ENCODE measurements around the gene CREB5. TPM values are rescaled to one million over a fixed set of nuclear protein-coding genes. Genes with fewer than 3 reads are reported as not detected.
"Not testable (repeated sequence)": the region's sequence is repeated elsewhere in the genome, so short reads cannot be mapped to it uniquely, and the experiment has no call there.

CREB5 gene
- total RNA-seq, 2 donors from 2014 or later, result 7.7 to 11.6 TPM

DNA sequence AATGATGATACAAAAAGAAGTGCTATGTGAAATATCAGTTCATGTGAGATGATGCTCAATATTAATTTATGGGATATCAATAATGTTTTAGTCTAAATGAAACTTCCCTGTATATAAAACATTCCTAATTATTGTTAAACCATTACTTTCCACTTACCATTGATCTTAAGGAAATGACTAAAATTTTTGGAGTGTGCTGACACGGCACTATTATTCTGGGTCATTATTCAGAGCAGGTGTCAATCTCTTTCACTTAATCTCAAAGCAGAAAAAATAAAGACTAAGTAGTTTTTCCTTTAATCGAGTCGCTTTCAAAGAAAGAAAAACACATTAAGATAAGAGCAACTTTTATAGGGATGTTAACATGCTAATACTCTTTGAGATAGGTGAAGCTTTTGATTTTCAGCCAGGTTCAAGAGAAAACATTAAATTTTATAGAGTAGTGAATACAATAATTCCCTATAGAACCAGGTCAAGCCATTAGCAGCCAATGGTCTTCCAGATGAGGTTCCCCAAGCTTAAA, 11.4 kb upstream of the CREB5 start:
- intact Hi-C loops (cut with DNase I), result loop anchor here in 1 of 2 donors (10.0 kb wide), 1 partner anchor 284 kb away; no protein-coding TSS in a partner anchor
- no peak for DNase-seq
- ATAC-seq, result no peak

- not testable (repeated sequence) for DNase-seq, ATAC-seq
- intact Hi-C loops (cut with DNase I), result loop anchor here in 1 of 2 donors (10.0 kb wide), 1 partner anchor 283 kb away; no protein-coding TSS in a partner anchor
Observed at GRCh38 chr7:28401567-28401966, 10.8 kb upstream of the CREB5 start.

- intact Hi-C loops (cut with DNase I), result loop anchor here in 1 of 2 donors (10.0 kb wide), 1 partner anchor 279 kb away; no protein-coding TSS in a partner anchor
- DNase-seq (peak; percentile 55), ATAC-seq (no peak)
Observed at GRCh38 chr7:28405662-28406061, 6.7 kb upstream of the CREB5 start.

GRCh38 chr7:28406192-28406591, 6.1 kb upstream of the CREB5 start:
- no peak for DNase-seq
- no peak for ATAC-seq
- intact Hi-C loops (cut with DNase I), result loop anchor here in 1 of 2 donors (10.0 kb wide), 1 partner anchor 279 kb away; no protein-coding TSS in a partner anchor

DNA sequence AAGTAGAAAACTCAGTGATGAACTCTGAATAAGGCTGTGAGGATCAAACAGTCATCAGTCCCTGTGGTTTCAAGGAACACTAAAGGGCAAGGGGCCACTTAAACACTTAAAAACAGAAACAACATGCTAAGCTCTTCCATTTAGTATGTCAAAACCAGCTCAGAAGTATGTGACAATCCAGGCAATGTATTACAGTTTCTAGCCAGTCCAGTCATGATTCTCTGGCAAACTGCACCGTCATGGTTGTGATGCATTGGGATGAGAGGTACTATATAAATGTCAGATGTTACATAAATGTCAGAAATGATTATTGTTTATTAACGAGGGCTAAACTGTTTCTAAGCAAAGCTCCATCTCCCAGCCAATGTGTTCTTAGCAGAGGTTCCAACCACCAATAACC, 4.7 kb upstream of the CREB5 start:
- intact Hi-C loops (cut with DNase I), result loop anchor here in 1 of 2 donors (2.0 to 10.0 kb wide), 2 partner anchors 215 to 277 kb away; no protein-coding TSS in a partner anchor
- ATAC-seq (no peak), DNase-seq (no peak)

- DNase-seq, result peak; percentile 72
- intact Hi-C loops (cut with DNase I), result loop anchor here in 1 of 2 donors (2.0 to 10.0 kb wide), 2 partner anchors 214 to 276 kb away; no protein-coding TSS in a partner anchor
- peak; percentile 52 to 53 for ATAC-seq
Observed at GRCh38 chr7:28408105-28408959, 4.0 kb upstream of the CREB5 start.

GRCh38 chr7:28408960-28409715, 3.2 kb upstream of the CREB5 start:
- DNase-seq, result peak; percentile 97
- intact Hi-C loops (cut with DNase I), result loop anchor here in 1 of 2 donors (2.0 to 10.0 kb wide), 2 partner anchors 214 to 276 kb away; no protein-coding TSS in a partner anchor
- ATAC-seq, result peak; percentile 89

GRCh38 chr7:28409716-28410627, 2.3 kb upstream of the CREB5 start:
- intact Hi-C loops (cut with DNase I), result loop anchor here in 1 of 2 donors (2.0 to 10.0 kb wide), 3 partner anchors 125 to 275 kb away; no protein-coding TSS in a partner anchor
- DNase-seq, result peak; percentile 53
- peak; percentile 37 to 39 for ATAC-seq

DNA sequence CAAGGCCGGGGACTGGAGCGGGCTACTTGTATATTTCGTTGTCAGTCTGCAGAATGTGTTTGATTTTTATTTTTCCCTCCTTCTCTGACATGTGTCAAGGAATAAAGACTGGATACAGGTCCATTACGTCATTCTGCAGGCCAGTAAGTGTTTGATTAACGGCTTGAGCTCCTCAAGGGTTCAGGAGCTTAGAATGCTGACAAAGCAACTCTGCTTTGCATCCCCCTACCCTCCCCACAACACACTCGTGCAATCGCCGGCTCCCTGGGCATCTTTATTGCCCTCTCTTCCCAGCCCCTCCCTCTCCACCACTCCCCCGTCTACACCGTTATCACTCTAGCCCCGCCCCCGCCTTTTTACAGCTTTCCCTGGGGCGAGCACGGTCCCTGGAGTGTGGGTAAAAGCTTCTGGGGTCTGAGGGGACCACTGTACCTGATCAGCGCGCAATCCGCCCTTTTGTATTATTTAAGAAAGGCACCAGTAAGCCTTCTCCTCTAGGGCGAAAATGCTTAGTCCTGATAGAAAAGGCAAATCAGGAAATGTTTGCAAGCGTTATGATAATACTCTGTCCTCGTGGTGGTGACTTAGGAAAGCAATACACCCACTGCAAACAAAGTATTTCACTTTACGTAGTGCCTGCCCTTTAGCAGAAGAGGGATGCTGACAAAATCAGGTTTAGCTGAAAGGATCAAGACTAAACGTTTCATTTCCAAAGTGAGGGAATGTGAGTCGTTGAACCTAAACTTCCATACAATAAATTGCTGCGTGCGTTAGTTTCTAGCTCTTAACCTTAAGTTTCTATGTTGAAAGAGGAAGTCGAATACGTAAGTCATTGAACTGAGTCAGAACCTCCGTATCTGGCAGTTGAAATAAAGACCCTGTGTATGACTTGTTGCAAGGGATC, 1.4 kb upstream of the CREB5 start:
- intact Hi-C loops (cut with DNase I), result loop anchor here in 1 of 2 donors (10.0 kb wide), 1 partner anchor 124 kb away; no protein-coding TSS in a partner anchor
- ATAC-seq, result peak in 1 of 2 donors; percentile 11
- DNase-seq, result peak; percentile 68

- ATAC-seq (no peak), DNase-seq (no peak)
- intact Hi-C loops (cut with DNase I), result loop anchor here in 1 of 2 donors (10.0 kb wide), 1 partner anchor 122 kb away; no protein-coding TSS in a partner anchor
Observed at GRCh38 chr7:28413011-28413410, 693 bp downstream of the CREB5 start.

DNA sequence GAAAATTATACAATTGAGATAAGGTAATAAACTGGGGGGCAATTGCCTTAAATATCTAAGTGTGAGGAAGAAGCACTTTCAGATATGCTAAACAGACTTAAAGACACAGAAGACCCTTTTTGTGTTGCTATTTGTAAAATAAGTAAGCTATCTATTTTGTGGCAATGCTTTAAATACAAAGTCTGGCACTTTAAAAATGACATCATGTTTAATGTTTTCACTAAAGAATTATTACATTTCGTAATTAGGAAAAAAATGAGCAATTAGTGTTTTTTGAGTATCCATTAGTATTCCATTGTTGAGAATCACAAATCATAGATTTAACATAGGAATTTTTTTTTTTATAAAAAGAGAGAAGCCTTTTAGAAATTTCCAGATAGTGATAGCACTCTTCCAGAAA, 2.1 kb downstream of the CREB5 start:
- ATAC-seq (no peak), DNase-seq (no peak)
- intact Hi-C loops (cut with DNase I), result loop anchor here in 1 of 2 donors (10.0 kb wide), 1 partner anchor 120 kb away; no protein-coding TSS in a partner anchor

- DNase-seq (no peak), ATAC-seq (no peak)
- intact Hi-C loops (cut with DNase I), result loop anchor here in 1 of 2 donors (10.0 kb wide), 1 partner anchor 117 kb away; no protein-coding TSS in a partner anchor
Observed at GRCh38 chr7:28417321-28417940, 5.1 kb downstream of the CREB5 start.

DNA sequence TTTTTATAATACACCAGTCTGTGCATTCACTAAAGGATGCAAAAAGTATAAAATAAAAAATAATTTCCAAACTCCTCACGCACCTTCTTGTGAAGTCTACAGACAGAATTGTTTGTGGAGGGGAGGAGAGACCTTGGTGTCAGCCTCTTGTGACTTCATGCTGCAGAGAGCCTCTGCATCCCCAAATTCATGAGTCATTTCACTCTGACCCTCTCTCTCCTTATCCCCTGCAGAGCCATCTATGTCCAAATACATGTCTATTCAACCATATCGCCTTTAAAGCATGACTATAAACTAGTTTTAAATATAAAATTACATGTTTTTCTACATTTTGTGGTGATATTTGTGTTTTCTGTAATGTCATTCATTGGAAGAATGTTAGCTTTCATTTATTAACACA, 6.0 kb downstream of the CREB5 start:
- intact Hi-C loops (cut with DNase I), result loop anchor here in 1 of 2 donors (10.0 kb wide), 1 partner anchor 116 kb away; no protein-coding TSS in a partner anchor
- ATAC-seq (peak in 1 of 2 donors; percentile 31), DNase-seq (no peak)

GRCh38 chr7:28418966-28419365, 6.6 kb downstream of the CREB5 start:
- intact Hi-C loops (cut with DNase I), result loop anchor here in 1 of 2 donors (10.0 kb wide), 1 partner anchor 116 kb away; no protein-coding TSS in a partner anchor
- ATAC-seq (no peak), DNase-seq (no peak)

DNA sequence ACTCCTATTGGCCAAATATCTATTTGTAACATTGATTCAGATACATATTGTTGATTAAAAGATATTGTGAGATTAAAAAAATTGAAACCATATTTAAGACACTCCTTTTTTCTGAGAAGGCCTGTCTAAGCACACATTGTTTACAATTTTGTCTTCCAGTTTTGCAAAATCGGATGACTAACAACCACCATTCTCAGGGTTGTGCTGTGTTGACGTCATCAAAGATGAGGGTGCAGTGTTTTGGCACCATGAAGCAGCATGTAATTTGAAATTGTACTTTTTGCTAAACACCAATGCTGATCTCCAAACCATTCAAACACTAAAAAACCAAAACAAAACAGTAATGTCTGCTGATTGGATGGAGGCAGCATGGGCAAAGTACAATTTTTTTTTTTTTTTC, 7.4 kb downstream of the CREB5 start:
- intact Hi-C loops (cut with DNase I), result loop anchor here in 1 of 2 donors (10.0 kb wide), 1 partner anchor 115 kb away; no protein-coding TSS in a partner anchor
- no peak for DNase-seq
- ATAC-seq, result peak in 1 of 2 donors; percentile 78

- no peak for ATAC-seq
- intact Hi-C loops (cut with DNase I), result no loop called here
- DNase-seq, result no peak
Observed at GRCh38 chr7:28423112-28423511, 10.8 kb downstream of the CREB5 start.

Data from left cardiac atrium (tissue), 4 donors.